NCI-H1694 (cell line): ENCODE results near the gene RASSF9.

Source experiments
- DNase-seq: peaks from one replicate; lab custom pipeline; 2025; lab: John Stamatoyannopoulos, UW

RASSF9 gene

DNA sequence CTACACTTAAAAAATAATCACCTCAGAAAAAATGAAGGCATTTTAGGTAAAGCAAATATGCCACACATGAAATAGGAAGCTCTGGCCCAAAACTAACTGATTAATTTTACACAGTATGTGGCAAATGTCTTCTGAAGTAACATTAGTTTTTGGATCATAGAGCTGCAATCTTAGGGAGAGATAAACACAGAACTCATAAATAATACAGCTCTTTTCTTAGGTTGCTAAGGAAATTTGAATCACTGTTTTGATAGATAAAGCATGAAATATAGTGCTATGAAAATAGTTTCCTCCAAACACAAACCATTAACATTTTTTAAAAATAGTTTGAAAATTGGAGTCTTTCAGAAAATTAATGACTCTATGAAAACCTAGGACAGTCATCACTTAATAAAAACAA, 15.0 kb downstream of the RASSF9 start:
- DNase-seq, result no peak

DNA sequence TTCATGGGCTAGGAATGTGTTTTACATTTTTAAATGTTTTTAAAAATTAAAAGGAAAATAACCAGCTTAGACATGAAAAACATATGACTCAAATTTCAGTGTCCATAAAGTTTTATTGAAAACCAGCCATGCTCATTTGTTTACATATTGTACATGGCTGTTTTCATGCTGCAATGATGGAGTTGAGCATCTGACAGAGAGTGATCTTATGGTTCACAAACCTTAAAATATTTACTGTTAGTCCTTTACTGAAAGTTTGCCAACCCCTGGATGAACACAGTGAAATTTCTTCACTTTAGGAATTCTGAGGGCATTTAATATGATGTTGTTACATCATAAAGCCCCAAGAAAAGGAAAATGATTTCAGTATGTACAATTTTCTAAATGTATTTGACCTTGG, 16.1 kb downstream of the RASSF9 start:
- no peak for DNase-seq

DNA sequence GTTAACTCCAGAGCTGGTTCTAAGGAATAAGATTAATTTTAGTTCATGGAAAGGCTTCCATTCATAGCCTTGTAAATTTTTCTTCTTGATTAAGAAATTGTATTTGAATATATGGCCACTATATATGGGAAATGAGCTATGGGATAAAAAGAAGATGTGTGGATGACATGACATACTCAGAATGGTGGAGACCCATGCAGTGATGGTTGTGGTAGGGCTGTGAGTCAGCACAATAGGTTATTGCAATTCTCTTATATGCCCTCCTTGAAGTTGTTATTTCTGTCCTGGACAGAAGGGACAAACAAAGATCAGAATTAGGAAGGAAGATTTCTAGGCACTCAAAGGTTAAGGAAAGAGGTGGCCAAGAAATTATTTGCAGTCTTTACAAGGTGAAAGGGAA, 21.5 kb downstream of the RASSF9 start:
- no peak for DNase-seq

DNA sequence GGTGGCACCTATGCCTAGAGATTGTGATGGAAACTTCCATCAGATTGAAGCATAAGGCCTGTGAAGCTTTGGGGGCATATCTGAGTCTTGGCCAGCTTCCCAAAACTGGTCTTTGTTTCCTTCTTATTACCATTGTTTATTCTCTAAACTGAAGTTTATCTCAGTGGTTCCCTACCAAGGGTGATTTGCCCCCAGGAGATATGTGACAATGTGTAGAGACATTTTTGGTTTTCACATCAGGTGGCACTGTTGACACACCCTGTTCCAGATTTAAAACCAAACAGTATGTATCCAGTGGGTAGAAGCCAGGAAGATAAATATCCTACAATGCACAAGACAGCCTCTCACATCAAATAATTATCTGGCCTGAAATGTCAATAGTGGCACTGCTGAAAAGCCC, 22.1 kb downstream of the RASSF9 start:
- no peak for DNase-seq

DNA sequence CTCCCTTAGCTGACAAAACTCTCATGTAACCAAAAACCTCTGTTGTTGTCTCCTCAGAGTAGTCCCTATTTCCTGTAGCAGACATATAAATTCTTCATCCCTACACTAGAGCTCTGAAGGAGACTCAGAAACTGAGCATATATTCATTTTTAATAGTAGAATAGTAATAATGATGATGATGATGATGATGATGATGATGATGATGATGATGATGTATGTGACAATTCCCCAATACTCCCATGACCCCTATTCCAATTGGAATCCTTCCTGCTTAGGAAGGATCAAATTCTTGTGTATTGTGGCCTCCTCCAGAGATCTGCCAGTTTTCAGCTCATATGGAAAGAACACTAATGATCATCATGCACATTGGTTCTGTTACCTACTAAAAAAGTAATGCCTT, 26.7 kb downstream of the RASSF9 start:
- no peak for DNase-seq

DNA sequence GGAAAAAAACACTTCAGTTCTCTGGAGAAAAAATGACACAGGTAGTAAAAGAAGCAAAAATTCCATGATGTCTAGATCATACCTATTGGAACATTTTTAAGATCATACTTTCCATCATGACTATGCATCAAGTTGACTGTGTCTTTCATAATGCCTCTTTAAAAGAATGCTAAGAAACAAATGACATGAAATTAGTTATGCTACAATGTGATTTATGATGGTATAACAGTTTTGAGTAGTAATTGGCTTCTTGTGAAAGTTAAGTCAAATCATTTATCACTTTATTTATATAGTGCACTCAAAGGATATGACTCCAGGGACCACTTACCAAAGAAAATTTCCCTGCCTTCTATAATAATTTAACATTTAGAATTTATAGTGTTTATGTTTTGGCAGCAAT, 28.5 kb downstream of the RASSF9 start:
- no peak for DNase-seq

DNA sequence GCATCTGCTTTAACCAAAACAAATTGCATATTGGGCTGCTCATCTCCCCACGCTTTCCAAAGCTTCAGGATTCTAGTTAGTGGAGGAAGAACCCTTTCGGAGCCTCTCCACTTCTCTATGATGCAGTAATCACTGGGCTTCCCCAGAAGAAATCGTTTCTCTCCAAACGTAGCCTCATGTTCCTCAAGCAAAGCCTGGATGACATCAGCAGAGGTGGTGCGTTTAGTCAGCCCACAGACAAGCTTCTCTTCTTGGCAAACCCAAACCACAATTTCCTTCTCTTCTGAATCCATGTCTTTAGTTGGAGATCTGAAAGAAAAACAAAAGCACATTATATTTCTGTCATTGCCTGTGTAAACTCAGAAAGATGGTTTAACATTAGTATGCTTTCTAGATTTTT, 30.6 kb downstream of the RASSF9 start:
- no peak for DNase-seq

DNA sequence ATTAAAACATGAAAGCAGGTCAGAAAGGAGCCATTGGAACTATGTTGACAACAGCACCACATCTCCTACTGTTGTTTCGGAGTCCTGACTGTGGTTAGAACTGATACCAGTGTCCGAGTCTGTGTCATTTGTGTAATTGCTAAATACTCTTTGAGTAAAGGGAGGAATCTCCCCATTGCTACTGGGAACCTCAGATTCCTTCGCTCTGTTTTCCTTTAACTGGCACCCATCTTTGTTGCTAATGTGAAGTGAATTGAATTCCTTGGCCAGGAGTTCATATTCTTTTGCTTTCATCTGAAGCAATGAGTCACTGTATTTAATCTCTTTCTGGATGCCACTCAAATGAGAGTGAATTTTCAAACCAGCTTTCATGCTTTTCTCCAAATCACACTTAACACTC, 31.5 kb downstream of the RASSF9 start:
- no peak for DNase-seq

DNA sequence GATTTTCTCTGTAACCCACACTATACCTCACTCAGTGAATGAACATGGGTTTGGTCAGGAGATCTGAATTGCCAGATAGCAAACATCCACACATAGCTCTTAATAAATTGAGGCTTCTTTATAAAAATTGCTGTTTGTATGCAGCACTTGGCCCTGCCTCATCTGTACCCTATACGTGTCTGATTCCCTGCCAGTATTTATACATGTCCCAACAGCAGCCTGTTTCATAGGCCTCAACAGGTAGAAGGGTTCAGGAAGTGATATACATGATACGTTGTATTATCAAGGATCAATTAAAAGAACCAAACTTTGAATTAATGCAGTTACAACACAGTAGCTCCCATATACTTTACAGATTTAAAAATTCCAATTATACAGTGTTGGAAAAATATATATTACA, 32.3 kb downstream of the RASSF9 start:
- DNase-seq, result no peak

DNA sequence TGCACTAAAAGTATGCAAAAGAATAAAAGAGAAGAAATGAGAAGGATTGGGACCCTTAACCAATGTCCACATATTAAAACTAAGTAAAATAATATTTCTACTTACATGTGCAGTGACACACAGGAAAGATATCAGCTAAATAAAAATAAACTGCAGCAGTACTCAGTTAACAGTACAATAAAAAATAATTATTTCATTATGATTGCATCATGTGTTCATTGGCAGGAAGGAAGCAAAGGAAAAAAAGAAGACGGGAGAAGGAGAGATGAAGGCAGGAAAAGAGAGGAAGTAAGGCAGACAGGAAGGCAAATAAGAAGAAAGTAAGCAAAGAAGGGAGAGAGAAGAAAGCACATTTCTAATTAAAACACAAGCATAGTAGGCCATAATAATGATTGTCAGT, 33.0 kb downstream of the RASSF9 start:
- DNase-seq, result no peak

DNA sequence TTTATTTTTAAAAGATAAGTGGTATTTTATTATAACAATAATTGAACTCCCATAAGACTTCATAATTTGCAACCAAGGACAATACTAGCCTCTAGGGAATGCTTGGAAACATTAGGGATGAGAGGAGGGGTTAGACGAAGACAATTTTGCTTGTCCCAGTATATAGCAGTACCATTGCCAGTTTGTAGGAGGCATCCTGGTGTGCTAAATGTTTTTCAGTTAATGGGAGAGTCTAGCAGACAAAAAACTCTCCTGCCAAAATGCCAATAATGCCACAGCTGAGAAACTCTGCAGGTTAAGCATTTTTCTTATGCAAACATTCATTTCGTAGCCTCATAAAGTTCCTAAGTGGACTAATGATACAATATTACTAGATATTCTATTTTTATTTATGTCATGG, 38.1 kb downstream of the RASSF9 start:
- no peak for DNase-seq

DNA sequence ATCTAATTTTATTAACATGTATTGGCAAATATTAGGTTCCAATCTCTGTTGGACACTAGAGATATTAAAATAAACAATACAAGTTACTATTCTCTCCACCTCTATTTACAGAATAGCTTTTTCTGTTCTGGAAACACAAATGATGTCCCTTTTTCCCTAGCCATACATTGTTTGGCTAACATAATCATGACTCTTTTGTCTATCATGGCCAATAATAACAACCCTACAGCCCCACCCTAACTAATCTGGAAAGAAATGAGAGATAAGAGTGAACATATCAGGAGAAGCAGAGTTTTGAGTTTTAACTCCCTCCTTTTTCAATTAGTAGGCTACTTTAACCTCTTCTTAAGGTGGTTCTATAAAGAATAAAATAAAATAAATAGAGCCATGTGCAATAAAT, 40.2 kb downstream of the RASSF9 start:
- no peak for DNase-seq

DNA sequence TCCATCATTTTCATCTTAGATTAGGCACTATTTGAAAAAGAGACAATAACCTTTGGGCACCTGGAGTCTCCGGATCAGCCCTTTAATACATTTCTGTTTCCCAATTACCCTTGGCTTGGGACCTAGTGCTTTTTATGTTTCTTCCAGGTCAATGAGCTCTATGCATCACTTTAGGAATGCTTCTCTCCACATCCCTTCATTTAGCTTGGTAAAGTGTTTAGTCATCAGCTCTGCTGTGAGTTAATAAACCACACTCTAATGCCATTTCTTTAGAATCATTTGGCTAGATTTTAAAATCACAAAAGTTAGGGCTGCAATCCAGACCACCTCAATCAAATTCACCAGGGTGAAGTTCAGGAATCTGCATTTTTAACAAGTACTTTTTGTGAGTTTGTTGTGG, 41.7 kb downstream of the RASSF9 start:
- DNase-seq, result no peak

DNA sequence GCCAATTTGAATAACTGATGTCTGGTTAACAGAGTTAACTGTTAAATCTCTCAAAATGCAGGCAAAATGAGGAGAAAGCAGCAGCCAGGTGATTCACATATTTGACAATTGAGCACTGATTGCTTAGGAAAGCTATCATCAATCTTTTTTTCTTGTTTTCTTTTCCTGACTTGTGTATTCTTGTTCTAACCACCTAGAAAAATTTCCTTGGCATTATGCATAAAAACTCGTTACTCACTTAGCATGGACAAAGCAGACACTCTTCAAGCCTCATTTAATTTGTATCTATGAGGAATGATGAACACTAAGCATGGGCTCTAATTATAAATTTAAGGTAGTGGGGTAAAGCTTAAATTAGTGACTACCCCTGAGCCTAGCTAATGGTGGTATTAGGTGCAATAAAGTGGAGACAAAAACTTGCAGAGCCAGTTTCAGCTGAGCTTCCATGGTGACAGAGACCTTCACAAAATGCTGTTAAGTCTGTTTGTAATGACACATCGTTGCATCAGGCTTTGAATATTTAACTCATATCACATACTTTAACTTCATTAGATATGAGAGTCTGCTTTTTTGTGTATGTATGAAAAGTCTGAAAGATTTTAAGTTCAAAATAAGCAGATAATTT, 52.0 kb downstream of the RASSF9 start:
- DNase-seq, result no peak

DNA sequence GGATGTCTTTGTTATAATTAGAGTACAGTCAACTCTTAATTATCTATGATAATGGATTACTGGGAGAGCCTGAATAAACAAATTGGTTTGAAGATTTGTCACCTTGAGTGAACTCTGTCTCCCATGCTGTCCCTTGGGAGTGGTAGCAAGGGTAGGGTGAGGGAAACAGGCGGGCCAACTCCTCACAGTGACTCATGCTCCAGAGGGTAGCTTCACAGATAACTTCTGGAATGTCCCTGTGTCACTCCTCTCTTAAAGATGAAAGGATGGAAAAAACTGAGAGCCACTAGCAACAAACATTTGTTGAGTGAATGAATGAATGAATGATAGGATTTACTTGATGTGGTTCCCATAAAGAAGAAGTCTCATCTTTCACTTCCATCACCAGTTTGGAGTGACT, 53.5 kb downstream of the RASSF9 start:
- no peak for DNase-seq

DNA sequence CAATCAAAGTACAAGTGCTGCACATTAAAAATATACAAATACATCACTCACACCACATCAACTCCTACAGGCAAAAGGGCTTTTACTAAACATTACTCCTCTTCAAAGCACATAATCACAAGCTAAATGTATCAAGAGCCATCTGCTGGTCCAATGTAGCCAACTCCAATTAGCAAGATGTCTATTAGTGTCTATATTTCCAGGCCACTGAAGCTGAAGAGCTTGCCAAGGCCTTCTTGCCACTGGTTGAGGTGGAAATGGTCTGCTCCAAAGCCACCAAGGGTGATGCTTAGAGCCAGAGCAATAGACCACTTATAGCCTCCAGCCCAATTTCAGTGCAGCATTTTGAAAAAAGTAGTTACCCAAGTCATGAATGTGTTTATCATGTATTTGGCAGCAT, 54.4 kb downstream of the RASSF9 start:
- peak; percentile 21 for DNase-seq

DNA sequence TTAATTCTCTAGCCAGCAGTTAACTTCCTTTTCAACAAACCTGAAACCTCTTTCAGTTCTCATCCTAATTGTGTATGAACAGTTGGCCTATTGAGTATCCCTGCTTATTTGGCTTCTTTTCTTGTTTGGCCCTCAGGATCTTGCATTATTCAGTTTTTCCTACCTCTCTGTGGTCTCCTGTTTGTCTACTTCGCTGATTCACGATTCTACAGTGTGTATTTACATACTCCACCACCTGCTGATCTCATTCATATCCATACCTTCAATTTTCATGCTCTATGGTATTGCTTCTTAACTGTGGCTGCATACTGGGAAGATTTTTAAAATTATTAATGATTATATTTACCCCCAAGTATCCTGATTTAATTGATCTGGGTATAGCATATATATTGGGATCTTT, 56.4 kb downstream of the RASSF9 start:
- DNase-seq, result no peak

DNA sequence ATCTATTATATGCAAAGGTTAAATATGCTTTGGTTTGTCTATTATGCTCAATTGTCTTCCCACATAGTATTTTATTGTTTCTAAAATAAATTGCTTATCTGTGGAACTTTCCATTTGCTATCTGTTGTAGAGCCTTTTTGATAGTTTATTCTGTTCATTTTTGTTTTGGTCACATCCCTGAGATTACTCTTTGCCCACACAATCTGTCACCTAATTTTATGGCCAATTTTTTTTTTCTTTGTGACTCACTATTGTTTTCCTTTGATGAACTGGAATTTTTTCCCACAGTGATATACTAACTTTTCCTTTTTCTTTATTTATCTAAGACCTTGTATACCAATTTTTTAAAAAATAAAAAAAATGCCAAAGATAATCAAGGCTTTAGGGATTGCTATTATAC, 61.1 kb downstream of the RASSF9 start:
- DNase-seq, result no peak

DNA sequence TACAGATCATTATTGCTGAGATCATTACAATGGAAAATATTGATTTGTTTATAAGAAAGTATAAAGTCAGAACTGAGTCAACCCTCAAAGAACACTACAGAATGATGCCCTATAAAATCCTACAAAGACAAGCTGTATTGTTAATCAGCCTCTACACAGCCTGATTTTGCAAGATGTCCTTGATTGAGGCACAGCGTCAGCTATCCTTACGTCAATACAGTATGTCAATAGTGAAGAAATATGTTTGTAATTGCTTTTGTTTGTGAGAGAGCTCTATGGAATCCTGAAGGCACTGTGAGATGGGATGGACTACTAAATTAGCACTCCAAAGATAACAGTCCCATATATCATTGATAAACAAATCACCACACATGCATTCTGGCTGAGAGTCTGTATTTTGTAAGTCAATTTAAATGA, 70.7 kb downstream of the RASSF9 start:
- DNase-seq, result no peak

DNA sequence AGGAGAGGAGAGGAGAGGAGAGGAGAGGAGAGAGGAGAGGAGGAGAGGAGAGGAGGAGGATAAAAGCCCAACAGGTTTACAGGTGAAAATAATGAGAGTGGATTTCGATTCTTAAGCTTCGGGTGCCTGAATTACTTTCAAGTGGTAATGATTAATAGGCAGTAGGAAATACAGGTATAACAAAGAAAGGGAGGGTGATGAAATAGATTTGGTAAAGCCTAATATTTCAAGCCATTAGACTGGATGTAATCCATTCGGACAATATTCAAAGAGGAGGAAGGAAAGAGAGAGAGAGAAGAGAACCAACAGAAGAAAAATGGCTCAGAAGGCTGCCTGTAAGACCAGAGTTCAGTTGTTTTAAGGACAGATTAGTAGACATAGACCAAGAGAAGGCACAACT, 76.6 kb downstream of the RASSF9 start:
- no peak for DNase-seq

DNA sequence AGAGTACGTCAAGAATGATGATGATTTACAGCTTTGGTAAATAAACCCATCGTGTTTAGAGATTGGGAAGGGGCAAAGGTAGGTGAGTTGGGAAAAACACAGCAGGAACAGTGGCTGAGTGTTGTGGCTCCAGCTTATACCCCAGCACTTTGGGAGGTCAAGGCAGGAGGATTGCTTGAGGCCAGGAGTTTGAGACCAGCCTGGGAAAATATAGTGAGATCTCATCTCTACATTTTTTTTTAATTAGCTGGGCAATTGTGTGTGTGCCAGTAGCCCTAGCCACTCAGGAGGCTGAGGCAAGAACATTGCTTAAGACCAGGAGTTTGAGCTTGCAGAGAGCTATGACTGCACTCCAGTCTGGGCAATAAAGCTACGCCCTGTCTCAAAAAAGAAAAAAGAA, 77.1 kb downstream of the RASSF9 start:
- no peak for DNase-seq

DNA sequence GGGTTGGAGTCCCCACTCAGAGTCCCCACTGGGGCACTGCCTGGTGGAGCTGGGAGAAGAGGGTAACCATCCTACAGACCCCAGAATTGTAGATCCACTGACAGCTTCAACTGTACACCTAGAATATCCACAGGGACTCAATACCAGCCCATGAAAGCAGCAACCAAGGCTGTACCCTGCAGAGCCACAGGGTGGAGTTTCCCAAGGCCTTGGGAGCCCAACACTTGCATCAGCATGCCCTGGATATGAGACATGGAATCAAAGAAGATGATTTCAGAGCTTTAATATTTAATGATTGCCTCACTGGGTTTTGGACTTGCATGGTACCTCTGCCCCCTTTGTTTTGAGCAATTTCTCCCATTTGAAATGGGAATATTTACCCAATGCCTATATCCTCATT, 80.4 kb downstream of the RASSF9 start:
- DNase-seq, result no peak
